A549 treated with Hydrocortisone at 1 μM for 4 hours (cell line): ENCODE measurements around the gene INSL4. TPM values are rescaled to one million over a fixed set of nuclear protein-coding genes. Genes with fewer than 3 reads are reported as not detected.

ENCODE experiments used
- total RNA-seq: library from RNA; stranded (reverse); fragments of 200-300 nt; extraction: Qiagen RNA extraction; gene quantifications from 5 replicates; pipeline ENCODE4 v1.2.3, GENCODE V29; 2022

Gene INSL4
- total RNA-seq, result 13.9 to 17.9 TPM (median 16.5 TPM) in 5 replicates

GRCh38 chr9:5231212-5231611 lies at the start of gene INSL4:
Gene INSL4, plus strand, starts transcription at chr9:5231419. Its CDS starts 105 bp downstream, at chr9:5231524.

GRCh38 chr9:5185220-5185840 lies 45.9 kb upstream of the INSL4 start, which contains the start of gene INSL6:
Gene INSL6, minus strand, starts transcription at chr9:5185639. Its CDS starts 37 bp downstream, at chr9:5185602.

Other genes with a start within 250 kb of the INSL4 start
- 2.3 to 4.5 TPM (median 3.6 TPM) in 5 replicates for gene JAK2, start 246.1 kb upstream of the INSL4 start, total RNA-seq
- gene INSL6, start 45.8 kb upstream of the INSL4 start, total RNA-seq, result not detected in 5 replicates
- 0.18 to 0.29 TPM (median 0.25 TPM) in 4 of 5 replicates, not detected in the other for gene RLN2, start 73.3 kb downstream of the INSL4 start, total RNA-seq
- not detected in 5 replicates for gene RLN1, start 108.5 kb downstream of the INSL4 start, total RNA-seq
- gene PLGRKT, start 206.5 kb downstream of the INSL4 start, total RNA-seq, result 22.1 to 26.4 TPM (median 25.5 TPM) in 5 replicates
- 1.0 to 2.1 TPM (median 1.3 TPM) in 5 replicates for gene CD274, start 219.1 kb downstream of the INSL4 start, total RNA-seq